Posterior vena cava (tissue), 2 donors: ENCODE data around the gene DTX3L. TPM values are rescaled to one million over a fixed set of nuclear protein-coding genes. Genes with fewer than 3 reads are reported as not detected.

Experiments used
- DNase-seq: peaks from one replicate; pipeline ENCODE4 v3.0.0-alpha.2; 2020; ENCODE audit warnings: low spot score
- intact Hi-C, 2 donors: fragments of 100-400 bp; cut with DNase I; formaldehyde crosslinking; loops; one replicate each; pipeline versions ENCODE4 v1.14.1 to v1.14.2; 2022 to 2023
- total RNA-seq, 2 donors: library from RNA; stranded (reverse); fragmentation: NEBNext Ultra II Directional; extraction: Animal tissue kit (Norgen Biotek cat#: 25700); gene quantifications; one replicate each; pipeline ENCODE4 v1.2.1, GENCODE V29; 2021
- donor health status: DM: yes; HTN: yes; CAD: no.
- donor health status: DM: yes; HTN: yes; CAD: no.

Gene DTX3L
- total RNA-seq, 2 donors from 2014 or later: 22.8 to 32.0 TPM

- DNase-seq: no peak
- intact Hi-C loops: no loop called here
These were observed 29.9 kb downstream of the DTX3L start for GRCh38 chr3:122594025-122594424.

- no peak for DNase-seq
These were observed 34.0 kb downstream of the DTX3L start for GRCh38 chr3:122598151-122598550.

GRCh38 chr3:122598556-122598955, 34.4 kb downstream of the DTX3L start:
- no peak for DNase-seq
- intact Hi-C loops: no loop called here

More at GRCh38 chr3:122598151-122598550, 34.0 kb downstream of the DTX3L start:
- intact Hi-C loops: no loop called here

- intact Hi-C loops: no loop called here
- DNase-seq: no peak
These were observed 38.0 kb downstream of the DTX3L start for GRCh38 chr3:122602011-122602710.

- no peak for DNase-seq
- intact Hi-C loops: no loop called here
These were observed 38.9 kb downstream of the DTX3L start for GRCh38 chr3:122603056-122603455.

GRCh38 chr3:122606330-122606729, 42.2 kb downstream of the DTX3L start:
- DNase-seq: no peak
- intact Hi-C loops: no loop called here

- DNase-seq: no peak
- intact Hi-C loops: no loop called here
These were observed 44.8 kb downstream of the DTX3L start for GRCh38 chr3:122608916-122609315.

GRCh38 chr3:122609798-122610559, 45.8 kb downstream of the DTX3L start:
- intact Hi-C loops: no loop called here

GRCh38 chr3:122612696-122613095, 48.6 kb downstream of the DTX3L start:
- DNase-seq: no peak
- intact Hi-C loops: no loop called here

More at GRCh38 chr3:122609798-122610559, 45.8 kb downstream of the DTX3L start:
- no peak for DNase-seq

- intact Hi-C loops: no loop called here
- no peak for DNase-seq
These were observed 51.2 kb downstream of the DTX3L start for GRCh38 chr3:122615303-122615702.

GRCh38 chr3:122618614-122619013, 54.5 kb downstream of the DTX3L start:
- DNase-seq: no peak
- intact Hi-C loops: no loop called here

GRCh38 chr3:122619040-122619439, 54.9 kb downstream of the DTX3L start:
- DNase-seq: no peak
- intact Hi-C loops: no loop called here

GRCh38 chr3:122620399-122620798, 56.3 kb downstream of the DTX3L start:
- no peak for DNase-seq
- intact Hi-C loops: no loop called here

- intact Hi-C loops: no loop called here
- no peak for DNase-seq
These were observed 57.0 kb downstream of the DTX3L start for GRCh38 chr3:122621112-122621511.

- DNase-seq: no peak
- intact Hi-C loops: no loop called here
These were observed 59.1 kb downstream of the DTX3L start for GRCh38 chr3:122623031-122623829.

Other genes starting within 250 kb of the DTX3L start
- gene CSTA, start 239.1 kb upstream of the DTX3L start, total RNA-seq: 1 to 10 TPM; 3.5 to 9.7 TPM
- gene MIX23, start 181.1 kb upstream of the DTX3L start, total RNA-seq: 10 to 100 TPM; 13.8 to 16.3 TPM
- gene FAM162A, start 180.2 kb upstream of the DTX3L start, total RNA-seq: 10 to 100 TPM; 31.5 to 36.9 TPM
- gene WDR5B, start 148.3 kb upstream of the DTX3L start, total RNA-seq: 1 to 10 TPM; 4.0 to 4.9 TPM
- gene KPNA1, start 49.4 kb upstream of the DTX3L start, total RNA-seq: 10 to 100 TPM; 62.4 to 80.3 TPM
- 10 to 100 TPM; 29.8 to 31.9 TPM for gene PARP9, start within 50 bp of the DTX3L start, total RNA-seq
- gene PARP15, start 13.3 kb downstream of the DTX3L start, total RNA-seq: 1 to 10 TPM; 2.5 to 3.5 TPM
- 10 to 100 TPM; 41.4 to 47.6 TPM for gene PARP14, start 116.5 kb downstream of the DTX3L start, total RNA-seq
- gene HSPBAP1, start 229.5 kb downstream of the DTX3L start, total RNA-seq: 1 to 10 TPM; 7.8 to 9.1 TPM
- 1 to 10 TPM; 7.0 to 7.5 TPM for gene SLC49A4, start 230.7 kb downstream of the DTX3L start, total RNA-seq